Right lobe of liver (tissue), 6 donors: ENCODE measurements around the gene ADIPOR2. TPM values are rescaled to one million over a fixed set of nuclear protein-coding genes. Genes with fewer than 3 reads are reported as not detected.
A peak's percentile ranks its signal among the peaks of the same experiment; 100 is the strongest.

ENCODE experiments used
- ATAC-seq, 4 donors: fragments of 200-7000 bp; cut with Tn5 transposase; one replicate each; pipeline ENCODE4 v1.9.1; 2020; ENCODE audit warnings: mild to moderate bottlenecking in 4 of 4, moderate library complexity in 4 of 4
- DNase-seq, 3 donors: peaks; one replicate each; pipeline ENCODE4 v3.0.0-alpha.2; 2020
- H3K27ac ChIP-seq, 3 donors: fragments of 200-600 bp; one replicate each; pipeline ENCODE4 v1.8.0; 2022
- H3K27me3 ChIP-seq, 2 donors: fragments of 200-600 bp; one replicate each; pipeline ENCODE4 v1.8.0; 2022
- H3K36me3 ChIP-seq, 4 donors: fragments of 200-600 bp; sonication (generic) in 1 of 4; one replicate each; pipeline versions ENCODE4 v1.5.1 to v1.8.0; 2017 to 2022; ENCODE audit warnings: control low read depth in 1 of 4
- H3K4me1 ChIP-seq, 4 donors: fragments of 200-600 bp; sonication (generic) in 1 of 4; one replicate each; pipeline versions ENCODE4 v1.5.1 to v1.8.0; 2017 to 2022; ENCODE audit warnings: control low read depth in 1 of 4
- H3K4me3 ChIP-seq, 3 donors: fragments of 200-600 bp; one replicate each; pipeline ENCODE4 v1.8.0; 2022
- H3K9me3 ChIP-seq, 4 donors: fragments of 200-600 bp; sonication (generic) in 1 of 4; one replicate each; pipeline versions ENCODE4 v1.5.1 to v1.8.0; 2017 to 2022; ENCODE audit warnings: control low read depth in 1 of 4
- CTCF ChIP-seq, 4 donors: fragments of 200-600 bp in 3 of 4; fragments of 450-650 bp in 1 of 4; IDR thresholded peaks; one replicate each; pipeline versions ENCODE4 v1.5.1 to v1.8.0; 2016 to 2022; ENCODE audit warnings: antibody characterized with exemption in 4 of 4, mild to moderate bottlenecking in 2 of 4
- POLR2A ChIP-seq: fragments of 450-650 bp; IDR thresholded peaks from one replicate; pipeline ENCODE4 v1.6.1; 2017; ENCODE audit warnings: antibody characterized with exemption, mild to moderate bottlenecking
- WGBS: methylation state at CpG from one replicate; pipeline ENCODE4 v1.1.6; 2018; ENCODE audit warnings: low coverage, low lambda C conversion rate; ENCODE audit not compliant: insufficient coverage; ENCODE audit errors: missing lambda C conversion rate; 5-methylcytosine and 5-hydroxymethylcytosine counted together
- intact Hi-C, 2 donors: fragments of 100-400 bp; cut with DNase I; formaldehyde crosslinking; loops; one replicate each; pipeline versions ENCODE4 v1.11.2 to v1.14.1; 2022
- total RNA-seq, 6 experiments: library from RNA; depleted of rRNA in 2 of 6; stranded (reverse); fragments of >200 nt in 2 of 6; fragmentation: NEBNext Ultra II Directional in 3 of 6; extraction: Animal tissue kit (Norgen Biotek cat#: 25700) in 3 of 6; gene quantifications; one replicate each; pipeline versions ENCODE4 v1.1.0 to v1.2.4, GENCODE V29; 2016 to 2023
- donor health status: DM: no; HTN: yes; CAD: no.
- donor health status: DM: no; HTN: no; CAD: no.
- donor health status: DM: no; HTN: no; CAD: no.
- donor health status: DM: no; HTN: yes; CAD: no.
- donor health status: DM: no; HTN: yes; CAD: no.

ADIPOR2 gene
- total RNA-seq, 6 experiments from 2014 or later = 46.5 to 108 (median 59.8) TPM

- Histone ChIP-seq H3K9me3 (no peaks in the 10 kb centered on the region), H3K27ac (no peak overlapping the region), H3K36me3 (peaks cover 0 to 23% (median 5%) of the 10 kb centered on the region in 4 donors), H3K4me3 (no peak overlapping the region), H3K4me1 (peaks cover 0 to 27% (median 3%) of the 10 kb centered on the region in 4 donors), H3K27me3 (no peaks in the 10 kb centered on the region)
- ATAC-seq (no peak), DNase-seq (no peak)
- intact Hi-C loops = no loop called here
- TF ChIP-seq POLR2A (no peak), CTCF (IDR thresholded peaks at IDR 0.05) (no peak)
- WGBS = 91% methylated on average over 4 of the region's 5 CpGs
These were observed 86.9 kb downstream of the ADIPOR2 start for GRCh38 chr12:1777798-1778197.

- intact Hi-C loops = no loop called here
- 78% methylated on average over 4 of the region's 4 CpGs for WGBS
- Histone ChIP-seq H3K36me3 (peaks cover 0 to 22% (median 5%) of the 10 kb centered on the region in 4 donors), H3K27me3 (no peaks in the 10 kb centered on the region), H3K27ac (no peak overlapping the region), H3K4me3 (no peak overlapping the region), H3K9me3 (no peaks in the 10 kb centered on the region), H3K4me1 (peaks cover 0 to 29% (median 6%) of the 10 kb centered on the region in 4 donors)
- DNase-seq (no peak), ATAC-seq (peak in 1 of 4 donors; percentile 6)
- TF ChIP-seq CTCF (IDR thresholded peaks at IDR 0.05) = no peak
- no peak for TF ChIP-seq POLR2A
These were observed 88.0 kb downstream of the ADIPOR2 start for GRCh38 chr12:1778911-1779310.

GRCh38 chr12:1779783-1780182 is 88.9 kb downstream of the ADIPOR2 start:
- H3K4me1 ChIP-seq = peaks cover 0 to 37% (median 7%) of the 10 kb centered on the region in 4 donors
- no peaks in the 10 kb centered on the region for H3K9me3 ChIP-seq
- no peak overlapping the region for H3K4me3 ChIP-seq
- ATAC-seq (peak in 3 of 4 donors; percentile 17 to 33 (median 20)), DNase-seq (no peak)
- no peaks in the 10 kb centered on the region for H3K27me3 ChIP-seq
- H3K27ac ChIP-seq = no peak overlapping the region
- intact Hi-C loops = no loop called here
- peaks cover 0 to 15% (median 5%) of the 10 kb centered on the region in 4 donors for H3K36me3 ChIP-seq
- TF ChIP-seq CTCF (IDR thresholded peaks at IDR 0.05) (no peak), POLR2A (no peak)
- 57% methylated on average over 1 of the region's 1 CpG for WGBS

- no peak overlapping the region for H3K4me3 ChIP-seq
- H3K36me3 ChIP-seq = peaks cover 0 to 22% (median 11%) of the 10 kb centered on the region in 4 donors
- peak overlapping the region in 1 of 3 donors; percentile 32 for H3K27ac ChIP-seq
- no peak for TF ChIP-seq CTCF (IDR thresholded peaks at IDR 0.05)
- no peak for TF ChIP-seq POLR2A
- DNase-seq = no peak
- 20% methylated on average over 1 of the region's 2 CpGs for WGBS
- intact Hi-C loops = no loop called here
- peak in 2 of 4 donors; percentile 28 to 35 for ATAC-seq
- no peaks in the 10 kb centered on the region for H3K27me3 ChIP-seq
- H3K9me3 ChIP-seq = no peaks in the 10 kb centered on the region
- peaks cover 0 to 39% (median 7%) of the 10 kb centered on the region in 4 donors for H3K4me1 ChIP-seq
These were observed 90.9 kb downstream of the ADIPOR2 start for GRCh38 chr12:1781772-1782171.
